HG03095 (cell line): ENCODE measurements around the gene PPIP5K2.
"Not testable (repeated sequence)": the region's sequence is repeated elsewhere in the genome, so short reads cannot be mapped to it uniquely, and the experiment has no call there.

ENCODE experiments used
- ATAC-seq: cut with Tn5 transposase; IDR thresholded peaks from one replicate; pipeline ENCODE4 v1.9.1; 2021; ENCODE audit warnings: moderate library complexity; ENCODE audit not compliant: unreplicated experiment

Gene PPIP5K2

GRCh38 chr5:103119765-103120606, at the start of gene PPIP5K2, which contains the start of gene GIN1:
PPIP5K2 (plus strand) TSS chr5:103120301; CDS start chr5:103129590, 9,289 bp downstream.
GIN1 (minus strand) TSS chr5:103120138; CDS start chr5:103108707, 11,431 bp downstream.
- ATAC-seq, result peak; percentile 94

DNA sequence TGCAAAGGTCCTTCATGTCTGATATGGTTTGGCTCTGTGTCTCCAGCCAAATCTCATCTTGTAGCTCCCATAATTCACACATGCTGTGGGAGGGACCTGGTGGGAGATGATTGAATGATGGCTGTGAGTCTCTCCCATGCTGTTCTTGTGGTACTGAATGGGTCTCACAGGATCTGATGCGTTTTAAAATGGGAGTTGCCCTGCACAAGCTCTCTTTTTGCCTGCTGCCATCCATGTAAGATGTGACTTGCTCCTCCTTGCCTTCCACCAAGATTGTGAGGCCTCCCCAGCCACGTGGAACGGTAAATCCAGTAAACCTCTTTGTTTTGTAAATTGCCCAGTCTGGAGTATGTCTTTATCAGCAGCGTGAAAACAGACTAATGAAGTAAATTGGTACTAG, 46.6 kb upstream of the PPIP5K2 start:
- ATAC-seq, result not testable (repeated sequence)

DNA sequence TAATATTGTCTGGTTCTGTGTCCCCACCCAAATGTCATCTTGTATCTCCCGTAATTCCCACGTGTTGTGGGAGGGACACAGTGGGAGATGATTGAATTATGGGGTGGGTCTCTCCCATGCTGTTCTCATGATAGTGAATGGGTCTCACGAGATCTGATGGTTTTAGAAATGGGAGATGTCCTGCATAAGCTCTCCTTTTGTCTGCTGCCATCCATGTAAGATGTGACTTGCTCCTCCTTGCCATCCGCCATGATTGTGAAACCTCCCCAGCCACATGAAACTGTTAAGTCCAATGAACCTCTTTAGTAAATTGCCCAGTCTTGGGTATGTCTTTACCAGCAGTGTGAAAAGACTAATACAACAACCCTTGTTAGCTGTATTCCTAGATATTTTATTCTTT, 44.7 kb upstream of the PPIP5K2 start:
- no peak for ATAC-seq

DNA sequence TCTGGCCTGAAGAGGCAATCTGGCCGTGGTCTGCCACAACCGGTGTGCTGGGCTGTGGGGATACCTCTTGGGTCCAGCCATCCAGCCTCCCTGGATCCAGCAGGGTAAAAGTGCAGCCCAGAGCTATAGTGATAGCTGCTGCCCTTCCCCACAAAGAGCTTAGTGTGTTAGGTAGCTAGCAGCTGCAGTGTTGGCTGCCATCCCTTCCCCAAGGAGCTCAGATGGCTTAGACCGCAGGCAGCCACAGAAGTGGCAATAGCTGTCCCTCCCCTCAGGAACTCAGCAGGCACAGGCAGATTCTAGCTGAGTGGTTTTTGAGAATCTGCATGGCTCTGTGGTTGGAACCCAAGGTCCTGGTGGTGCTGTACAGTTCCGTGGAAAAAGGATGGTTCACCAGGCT, 40.3 kb upstream of the PPIP5K2 start:
- ATAC-seq, result no peak

DNA sequence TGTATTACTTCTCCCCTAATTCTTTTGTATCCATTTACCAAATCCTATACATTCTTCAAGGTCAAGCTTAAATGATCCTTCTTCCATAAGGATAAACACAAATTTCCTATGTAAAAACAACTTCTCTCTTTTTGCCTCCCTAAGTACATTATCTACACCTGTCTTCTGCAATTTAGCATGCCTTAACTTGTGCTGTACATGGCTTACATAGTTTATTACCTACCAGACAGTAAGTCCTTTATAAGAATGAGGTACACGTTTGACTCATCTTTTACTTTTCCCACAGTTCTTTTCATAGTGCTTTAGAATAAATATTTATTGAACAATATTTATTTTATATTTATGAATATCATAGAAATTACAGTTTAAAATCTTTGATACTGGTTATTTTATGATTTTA, 33.6 kb upstream of the PPIP5K2 start:
- no peak for ATAC-seq

DNA sequence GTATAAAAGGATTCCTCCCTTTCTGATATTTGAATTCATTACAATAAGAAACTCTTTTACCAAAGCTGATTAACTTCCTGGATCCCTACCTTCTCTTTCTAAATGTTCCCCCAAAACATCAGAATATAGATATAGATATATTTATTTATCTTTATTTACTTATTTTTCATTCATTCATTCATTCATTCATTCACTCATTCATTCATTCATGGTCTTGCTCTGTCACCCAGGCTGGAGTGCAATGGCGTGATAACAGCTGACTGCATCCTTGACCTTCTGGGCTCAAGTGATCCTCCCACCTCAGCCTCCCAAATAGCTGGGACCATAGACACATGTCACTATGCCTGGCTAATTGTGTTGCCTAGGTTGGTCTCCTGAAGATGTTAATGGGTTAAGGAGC, 30.8 kb upstream of the PPIP5K2 start:
- no peak for ATAC-seq

DNA sequence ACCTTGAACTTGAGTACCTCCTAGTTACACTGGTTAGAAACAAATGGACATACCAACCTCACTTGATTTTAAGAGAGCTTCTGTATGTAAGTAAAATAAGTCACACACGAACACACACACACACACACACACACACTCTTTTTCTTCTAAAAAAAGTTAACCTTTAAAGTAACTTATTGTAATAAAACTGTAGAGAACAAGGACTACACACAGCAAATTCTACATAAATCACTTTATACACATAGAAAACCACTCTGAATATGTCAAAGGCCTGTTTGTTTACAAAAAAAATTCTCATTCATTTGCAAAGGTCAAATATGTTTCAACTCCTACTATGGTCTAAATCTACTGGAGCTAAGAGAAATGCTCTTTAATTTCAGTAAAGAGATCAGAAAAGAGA, 29.3 kb upstream of the PPIP5K2 start:
- no peak for ATAC-seq

- ATAC-seq, result no peak
Measured at GRCh38 chr5:103092676-103093075, 27.4 kb upstream of the PPIP5K2 start.

GRCh38 chr5:103093727-103094126, 26.4 kb upstream of the PPIP5K2 start:
- ATAC-seq, result no peak

- ATAC-seq, result no peak
Measured at GRCh38 chr5:103094737-103095136, 25.4 kb upstream of the PPIP5K2 start.

DNA sequence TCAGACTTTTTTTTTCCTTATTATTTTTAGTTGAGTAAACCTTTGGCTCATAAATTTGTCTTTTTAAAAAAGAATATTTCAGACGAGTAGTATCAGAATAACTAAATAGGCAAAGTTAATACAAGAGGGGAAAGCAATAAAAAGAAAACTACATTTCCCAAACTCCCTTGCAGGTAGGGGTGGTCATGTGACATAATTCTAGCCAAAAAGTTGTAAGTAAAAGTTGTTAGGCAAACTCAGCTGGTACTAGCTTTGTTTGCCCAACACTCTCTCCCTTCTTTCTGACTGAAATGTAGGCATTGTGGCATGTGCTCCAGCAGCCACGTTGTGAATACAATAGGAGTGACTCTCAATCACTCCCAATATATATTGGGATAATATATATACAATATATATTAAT, 21.1 kb upstream of the PPIP5K2 start:
- ATAC-seq, result no peak

DNA sequence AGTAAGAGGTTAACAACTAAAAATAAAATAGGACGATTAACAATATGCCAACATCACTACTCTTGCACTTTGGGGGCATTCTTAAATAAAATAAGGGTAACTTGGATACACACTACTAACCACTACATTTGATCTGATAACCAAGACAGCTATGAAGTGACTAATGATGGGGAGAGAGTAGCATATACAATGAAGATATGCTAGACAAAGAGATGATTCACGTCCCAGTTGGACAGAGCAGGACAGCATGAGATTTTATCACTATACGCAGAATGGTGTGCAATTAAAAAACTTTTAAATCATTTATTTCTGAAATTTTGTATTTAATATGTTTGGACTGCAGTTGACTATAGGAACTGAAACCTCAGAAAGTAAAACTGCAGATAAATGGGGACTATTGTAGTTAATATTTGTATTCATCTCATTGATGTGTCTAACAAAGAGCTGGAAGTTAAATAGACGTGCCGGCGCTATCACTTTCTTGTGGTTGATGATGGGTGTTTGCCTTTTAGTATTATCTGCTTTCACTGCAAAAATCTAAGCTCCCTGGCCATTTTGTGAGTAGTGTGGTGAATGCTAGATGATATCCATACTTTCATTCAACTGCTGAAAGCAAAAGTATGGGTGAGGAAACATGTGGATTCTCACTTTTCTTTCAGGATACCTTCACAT, 18.9 kb upstream of the PPIP5K2 start:
- ATAC-seq, result no peak

DNA sequence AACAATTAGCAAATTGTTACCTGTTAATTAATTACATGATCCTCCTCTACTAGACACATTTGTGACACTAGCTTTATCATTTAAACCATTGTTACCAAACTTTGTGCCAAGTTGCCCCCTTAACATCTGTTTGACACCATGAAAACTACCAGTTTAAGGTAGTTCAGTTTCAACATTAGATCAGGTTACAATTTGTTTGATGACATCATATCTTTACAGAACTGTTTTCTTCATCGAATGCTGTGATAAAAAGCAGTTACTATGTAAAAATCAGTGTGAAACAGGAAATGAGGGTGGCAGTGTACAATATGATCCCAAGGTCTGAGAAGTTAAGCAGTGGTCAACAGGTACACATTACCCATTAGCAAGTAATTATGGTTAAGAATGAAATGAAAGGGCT, 17.9 kb upstream of the PPIP5K2 start:
- ATAC-seq, result no peak

GRCh38 chr5:103108086-103108485, 12.0 kb upstream of the PPIP5K2 start:
- no peak for ATAC-seq

- no peak for ATAC-seq
Measured at GRCh38 chr5:103109277-103109676, 10.8 kb upstream of the PPIP5K2 start.

DNA sequence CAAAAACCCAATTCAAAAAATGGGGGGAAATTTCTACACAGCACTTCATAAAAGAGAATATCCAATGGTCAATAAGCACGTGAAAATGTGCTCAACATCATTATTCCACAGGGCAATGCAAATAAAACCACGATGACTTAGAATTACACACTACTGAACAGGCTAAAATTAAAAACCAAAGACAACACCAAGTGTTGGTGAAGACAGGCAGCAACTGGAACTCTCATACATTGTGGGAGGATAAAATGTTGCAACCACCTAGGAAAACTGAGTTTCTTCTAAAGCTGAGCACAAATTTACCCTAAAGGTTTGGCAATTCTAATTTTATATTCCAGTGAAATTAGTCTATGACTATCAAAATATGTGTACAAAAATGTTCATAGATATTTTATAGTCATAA, 9.7 kb upstream of the PPIP5K2 start:
- ATAC-seq, result no peak

GRCh38 chr5:103111468-103111867, 8.6 kb upstream of the PPIP5K2 start:
- ATAC-seq, result no peak

- no peak for ATAC-seq
Measured at GRCh38 chr5:103112910-103113309, 7.2 kb upstream of the PPIP5K2 start.

- no peak for ATAC-seq
Measured at GRCh38 chr5:103114440-103114839, 5.7 kb upstream of the PPIP5K2 start.

- no peak for ATAC-seq
Measured at GRCh38 chr5:103117471-103117991, 2.6 kb upstream of the PPIP5K2 start.

GRCh38 chr5:103119070-103119764, 884 bp upstream of the PPIP5K2 start:
- no peak for ATAC-seq
